NCI-H2227 treated with DMSO at 0.1 percent for 48 hours (cell line): ENCODE results near the gene KIF4A.

Source experiments
- DNase-seq: peaks from one replicate; lab custom pipeline; 2025; lab: John Stamatoyannopoulos, UW

The KIF4A gene

DNA sequence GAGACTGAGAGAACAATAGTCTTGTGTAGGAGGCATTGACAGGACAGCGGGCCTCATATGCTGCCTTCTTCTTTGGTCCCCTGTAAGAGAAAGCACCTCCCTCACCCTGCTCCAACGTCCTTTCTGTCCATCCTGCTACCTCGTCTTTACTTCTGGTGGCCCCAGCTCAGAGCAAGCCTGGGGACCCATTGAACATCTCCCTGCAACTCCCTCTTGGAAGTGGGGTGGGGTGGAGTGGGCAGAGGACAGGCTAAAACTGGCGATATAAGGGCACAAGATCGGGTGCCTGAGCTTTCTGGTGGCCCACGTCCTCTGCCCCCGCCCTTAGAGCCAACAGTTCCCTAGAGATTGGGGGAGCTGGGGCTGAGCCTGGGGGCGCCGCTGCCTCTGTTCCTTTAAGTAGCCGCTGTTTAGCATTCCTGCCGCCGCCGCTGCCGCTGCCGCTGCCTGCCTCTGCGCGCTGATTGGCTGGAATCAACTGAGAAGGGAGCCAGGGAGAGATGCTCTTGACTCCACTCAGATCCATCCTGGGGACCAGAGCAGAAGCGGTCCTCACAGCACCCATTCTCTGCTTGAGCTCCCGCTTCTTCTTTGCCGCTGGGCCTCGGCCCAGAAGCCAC, 154.5 kb downstream of the KIF4A start, which contains the start of gene DLG3:
DLG3 (plus strand) TSS at position 510 of the 620 bp plus-strand sequence. CDS start 367 bp downstream, outside the sequence.
- peak; percentile 72 for DNase-seq

DNA sequence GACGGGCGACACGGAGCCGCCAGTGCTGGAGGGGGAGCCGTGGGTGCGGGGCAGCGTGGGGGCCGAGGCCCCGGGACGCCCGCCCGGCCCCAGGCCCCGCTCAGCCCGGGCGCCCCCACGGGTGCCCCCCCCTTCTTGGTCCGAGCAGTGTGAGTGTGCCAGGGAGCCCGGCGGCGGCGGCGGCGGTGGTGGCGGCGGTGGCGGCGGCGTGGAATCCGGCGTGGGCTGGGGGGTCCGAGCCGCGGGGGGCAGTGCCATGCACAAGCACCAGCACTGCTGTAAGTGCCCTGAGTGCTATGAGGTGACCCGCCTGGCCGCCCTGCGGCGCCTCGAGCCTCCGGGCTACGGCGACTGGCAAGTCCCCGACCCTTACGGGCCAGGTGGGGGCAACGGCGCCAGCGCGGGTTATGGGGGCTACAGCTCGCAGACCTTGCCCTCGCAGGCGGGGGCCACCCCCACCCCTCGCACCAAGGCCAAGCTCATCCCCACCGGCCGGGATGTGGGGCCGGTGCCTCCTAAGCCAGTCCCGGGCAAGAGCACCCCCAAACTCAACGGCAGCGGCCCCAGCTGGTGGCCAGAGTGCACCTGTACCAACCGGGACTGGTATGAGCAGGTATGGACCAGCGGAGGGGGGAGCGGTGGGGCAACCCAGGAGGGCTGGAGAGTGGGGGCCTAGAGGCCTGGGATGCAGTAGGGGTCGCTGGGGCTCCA, 155.2 kb downstream of the KIF4A start:
- DNase-seq: no peak

DNA sequence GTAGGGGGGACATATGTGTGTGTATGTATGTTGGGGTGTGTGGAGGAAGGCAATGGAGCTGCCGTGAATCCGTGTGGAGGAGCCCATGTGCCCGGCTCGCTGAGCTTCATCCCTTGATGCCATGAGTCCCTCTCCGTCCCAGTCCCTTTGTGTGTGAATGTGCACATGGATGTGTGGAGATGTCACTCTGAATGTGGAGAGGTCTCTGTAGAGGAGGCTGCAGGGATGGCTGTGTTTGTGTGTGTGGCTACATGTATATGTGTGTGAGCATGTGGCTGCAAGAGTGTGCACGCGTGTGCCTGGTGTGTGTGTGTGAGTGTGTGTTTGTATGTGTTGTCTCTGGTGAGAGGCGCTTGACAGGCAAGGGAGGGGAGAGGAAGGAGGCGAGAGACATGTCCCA, 156.0 kb downstream of the KIF4A start:
- DNase-seq: no peak

DNA sequence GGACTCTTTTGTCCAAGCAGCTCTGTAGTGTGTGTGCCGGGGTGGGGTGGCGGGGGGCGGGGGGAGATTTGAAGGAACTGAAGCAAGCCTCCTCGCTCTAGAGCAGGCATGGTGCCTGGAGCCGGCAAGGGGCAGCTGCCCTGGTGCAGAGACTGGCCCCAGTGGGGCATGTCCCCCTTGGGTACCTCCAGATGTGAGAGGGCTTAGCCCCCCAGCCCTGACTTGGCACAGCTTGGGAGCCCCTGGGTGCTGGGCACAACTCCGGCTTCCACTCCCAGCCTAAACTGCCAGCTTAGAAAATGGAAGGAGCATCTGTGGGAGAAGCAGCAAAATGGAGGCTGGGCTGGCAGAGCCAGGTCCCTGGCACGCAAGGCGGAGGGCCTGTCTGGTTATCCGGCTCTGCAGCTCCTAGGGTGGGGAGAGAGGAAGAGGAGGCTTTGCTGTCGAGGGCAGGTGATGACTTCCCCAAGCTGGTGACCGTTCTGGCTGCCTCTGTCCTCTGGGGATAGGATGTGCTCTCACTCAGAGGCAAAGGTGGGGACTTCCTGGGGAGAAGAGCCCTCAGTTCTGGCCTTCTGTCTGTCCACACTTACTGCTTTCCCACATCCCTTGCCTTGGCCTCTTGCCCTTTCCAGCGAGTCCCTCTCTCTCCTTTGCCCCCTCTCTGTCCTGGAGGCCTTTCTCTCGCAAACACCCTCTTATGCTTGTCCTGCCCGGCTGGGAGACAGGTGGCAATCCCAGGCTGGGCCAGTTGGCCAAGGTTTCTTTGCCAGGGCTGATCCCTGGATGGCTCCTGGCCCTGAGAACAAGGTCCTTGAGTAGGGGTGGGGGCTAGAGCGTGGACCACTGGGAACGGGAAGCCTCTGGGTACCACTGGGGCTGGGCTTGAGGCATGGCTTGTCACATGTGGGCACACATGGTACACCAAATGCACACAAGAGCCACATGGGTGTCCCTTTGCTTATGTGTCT, 156.8 kb downstream of the KIF4A start:
- no peak for DNase-seq

DNA sequence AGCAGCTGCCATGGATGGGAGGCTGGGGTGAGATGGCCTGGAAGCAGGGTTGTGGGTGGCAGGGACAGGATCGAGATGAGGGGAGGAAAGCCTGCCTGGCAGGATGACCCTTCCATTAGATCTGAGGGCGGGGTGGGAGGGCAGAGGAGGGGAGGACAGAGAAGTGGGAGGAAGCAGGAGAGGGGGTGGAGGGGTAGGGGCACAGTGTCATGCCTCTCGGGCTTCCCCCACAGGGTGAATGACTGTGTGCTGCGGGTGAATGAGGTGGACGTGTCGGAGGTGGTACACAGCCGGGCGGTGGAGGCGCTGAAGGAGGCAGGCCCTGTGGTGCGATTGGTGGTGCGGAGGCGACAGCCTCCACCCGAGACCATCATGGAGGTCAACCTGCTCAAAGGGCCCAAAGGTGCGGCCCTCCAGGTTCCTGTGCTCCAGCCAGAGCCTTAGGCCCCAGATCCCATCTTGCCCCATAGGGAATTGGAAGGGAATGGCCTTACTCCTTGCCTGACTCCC, 159.6 kb downstream of the KIF4A start:
- DNase-seq: no peak

DNA sequence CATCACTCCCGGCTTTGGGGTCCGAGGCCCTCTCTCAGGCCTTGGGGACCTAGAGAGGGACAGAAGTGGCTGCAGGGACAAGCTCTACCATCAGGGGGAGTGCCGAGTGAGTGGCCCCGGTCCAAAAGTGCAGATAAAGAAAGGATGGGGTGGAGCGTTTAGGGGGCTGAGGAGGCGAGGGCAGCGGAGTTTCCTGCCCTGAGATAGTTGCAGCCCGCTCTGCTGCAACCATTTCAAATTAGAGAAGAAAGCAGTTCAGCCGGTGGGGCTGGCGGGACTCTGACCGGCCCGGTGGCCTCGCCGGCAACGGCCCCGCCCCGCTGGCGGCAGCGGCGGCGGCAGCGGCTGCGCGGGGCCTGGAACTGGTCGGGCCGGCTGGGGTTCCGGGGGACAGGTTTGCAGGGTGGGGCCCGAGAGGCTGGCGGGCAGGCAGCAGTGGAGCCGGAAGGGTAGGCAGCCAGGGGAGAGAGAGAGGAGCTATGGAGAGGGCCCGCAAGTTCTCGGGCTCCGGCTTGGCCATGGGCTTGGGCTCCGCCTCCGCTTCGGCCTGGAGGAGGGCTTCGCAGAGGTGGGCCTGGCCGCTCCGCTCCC, 162.3 kb downstream of the KIF4A start:
- DNase-seq: peak; percentile 62

DNA sequence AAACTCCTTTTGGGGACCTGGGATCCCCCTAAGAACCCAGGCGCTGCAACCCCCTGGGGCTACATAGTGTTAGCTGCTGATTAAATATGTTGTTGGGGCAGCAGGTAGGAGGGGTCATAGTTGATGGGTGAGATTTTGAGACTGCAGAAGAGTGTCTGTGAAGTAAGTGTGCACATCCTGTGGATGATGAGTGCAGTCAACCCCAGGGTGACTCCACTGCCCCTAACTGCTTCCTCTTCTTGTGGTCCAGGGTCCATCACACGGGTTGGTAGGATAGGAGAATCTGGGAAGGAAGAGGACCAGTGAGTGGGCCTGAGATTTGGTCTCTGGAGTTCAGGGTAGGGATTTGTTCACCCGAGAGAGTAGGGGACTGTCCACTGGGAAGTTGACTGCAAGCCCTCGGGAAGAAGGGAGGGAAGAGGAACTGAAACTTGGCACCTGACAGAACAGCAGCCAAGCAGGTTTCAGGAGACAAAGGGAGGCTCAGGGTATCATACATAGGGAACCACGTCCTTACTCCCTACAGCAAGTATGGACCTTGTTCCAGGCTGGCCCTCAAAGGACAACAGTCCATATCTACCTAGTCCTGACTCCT, 163.2 kb downstream of the KIF4A start:
- DNase-seq: no peak

DNA sequence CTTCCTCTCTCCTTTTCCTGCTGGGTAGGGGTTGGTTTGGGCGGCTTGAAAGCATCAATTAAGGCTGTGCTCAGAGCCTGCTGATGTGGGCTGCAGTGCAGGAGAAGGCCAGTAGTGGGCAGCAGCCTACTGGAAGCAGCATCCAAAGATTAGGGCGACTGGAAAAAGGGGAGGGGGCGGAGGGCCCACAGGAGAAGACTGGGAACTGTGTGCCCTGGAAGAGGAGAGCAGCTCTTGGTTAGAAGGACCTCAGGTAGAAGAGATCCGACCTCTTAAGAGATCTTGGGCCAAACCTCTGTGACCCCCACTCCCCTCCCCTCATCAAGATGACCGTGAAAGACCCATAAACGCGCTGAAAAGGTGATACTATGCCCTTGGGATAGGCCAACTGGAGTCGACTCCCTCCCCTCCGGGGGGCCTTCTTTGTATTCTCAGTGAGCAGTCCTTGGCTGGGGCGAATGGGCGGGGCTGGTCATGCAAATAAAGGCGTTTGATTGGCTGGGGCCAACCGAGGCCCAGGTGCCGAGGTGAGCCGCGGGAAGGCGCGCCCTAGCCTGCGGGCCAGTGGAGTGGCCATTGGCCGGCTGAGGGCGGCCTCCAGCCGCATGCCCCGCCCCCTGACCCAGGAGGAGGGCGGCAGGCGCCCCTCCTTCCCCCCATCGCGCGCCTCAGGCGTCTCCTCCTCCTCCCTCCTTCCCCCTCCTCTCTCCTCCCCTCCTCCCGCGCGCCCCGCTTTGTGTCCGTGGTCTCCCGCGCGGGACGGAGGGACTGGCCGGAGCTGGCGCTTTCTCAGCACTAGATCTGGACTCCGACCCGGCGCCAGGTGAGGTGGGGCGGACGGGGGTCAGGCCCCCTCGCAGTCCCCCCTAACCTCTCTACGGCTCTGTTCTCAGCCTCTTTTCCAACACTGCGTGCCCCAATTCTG, 164.8 kb downstream of the KIF4A start:
- DNase-seq: peak; percentile 93

DNA sequence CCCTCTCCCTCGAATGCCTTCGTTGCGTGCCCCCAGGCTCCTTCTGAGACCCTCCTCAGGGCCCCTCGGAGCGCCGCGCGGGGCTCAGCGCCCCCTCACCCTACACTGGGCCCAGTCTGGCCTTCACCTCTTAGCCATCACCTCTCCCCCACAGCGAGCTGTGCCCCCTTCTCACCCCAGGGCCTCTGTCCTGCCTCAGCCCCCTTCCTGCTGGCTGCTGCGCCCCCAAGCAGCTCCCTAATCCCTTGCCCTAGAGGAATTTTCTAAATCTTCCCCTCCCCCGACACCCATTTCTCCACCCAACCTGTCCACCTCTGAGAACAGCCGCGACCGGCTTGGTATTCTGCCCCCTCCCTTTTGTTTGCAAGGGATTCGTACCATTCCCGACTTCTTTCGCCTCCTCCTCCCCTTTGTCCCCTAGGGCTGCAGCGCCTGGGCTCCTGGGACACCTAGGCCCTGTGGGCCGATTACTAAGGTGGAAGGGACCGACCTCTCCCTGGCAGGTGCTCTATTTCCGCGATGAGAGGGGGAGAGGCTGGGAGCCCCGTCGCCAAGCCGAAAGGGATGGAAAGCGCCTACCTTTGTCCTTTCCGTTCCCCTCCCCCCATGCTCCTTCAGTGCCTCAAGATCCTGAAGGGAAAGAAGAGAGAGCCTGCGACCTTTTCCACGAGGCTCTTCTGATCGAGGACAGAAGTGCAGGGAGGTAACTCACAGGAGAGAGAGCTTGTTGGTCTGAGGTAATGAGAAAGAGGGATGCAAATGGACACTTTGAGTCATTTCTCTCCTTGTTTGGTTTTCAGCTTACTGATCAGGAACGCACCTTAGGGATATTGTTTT, 165.7 kb downstream of the KIF4A start:
- DNase-seq: peak; percentile 23

DNA sequence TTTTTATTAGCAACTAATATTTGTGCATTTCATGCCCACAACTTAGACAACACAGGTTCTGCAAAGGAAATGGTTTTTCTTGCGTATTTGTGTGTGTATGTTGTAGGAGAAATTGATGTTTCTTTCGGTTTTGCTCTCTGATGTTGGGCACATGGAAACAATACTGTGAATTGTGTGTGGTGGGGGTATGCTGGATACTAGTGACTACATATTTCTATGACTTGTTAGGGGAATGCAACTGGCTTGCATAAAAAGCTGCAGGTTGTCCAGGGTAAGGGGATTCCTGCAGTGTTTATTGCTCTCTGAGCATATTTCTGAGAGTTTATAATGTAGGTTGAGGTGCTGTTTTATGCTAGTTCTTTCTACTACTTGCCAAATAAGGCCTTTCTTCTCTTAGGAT, 166.4 kb downstream of the KIF4A start:
- DNase-seq: no peak

DNA sequence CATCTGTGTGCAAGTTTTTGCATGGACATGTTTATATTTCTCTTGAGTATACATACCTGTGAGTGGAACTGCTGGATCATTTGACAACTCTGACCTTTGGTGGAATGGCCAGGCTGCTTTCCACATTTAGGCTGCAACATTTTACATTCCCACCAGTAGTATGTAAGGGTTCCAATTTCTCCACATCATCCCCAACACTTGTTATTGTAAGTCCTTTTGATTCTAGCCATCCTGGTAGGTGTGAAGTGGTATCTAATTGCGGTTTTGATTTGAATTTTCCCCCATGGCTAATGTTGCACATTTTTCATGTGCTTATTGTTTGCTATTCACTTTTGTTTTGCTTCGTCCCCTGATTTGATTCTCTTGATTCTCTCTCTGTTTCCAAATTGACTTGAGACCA, 171.1 kb downstream of the KIF4A start:
- DNase-seq: no peak

DNA sequence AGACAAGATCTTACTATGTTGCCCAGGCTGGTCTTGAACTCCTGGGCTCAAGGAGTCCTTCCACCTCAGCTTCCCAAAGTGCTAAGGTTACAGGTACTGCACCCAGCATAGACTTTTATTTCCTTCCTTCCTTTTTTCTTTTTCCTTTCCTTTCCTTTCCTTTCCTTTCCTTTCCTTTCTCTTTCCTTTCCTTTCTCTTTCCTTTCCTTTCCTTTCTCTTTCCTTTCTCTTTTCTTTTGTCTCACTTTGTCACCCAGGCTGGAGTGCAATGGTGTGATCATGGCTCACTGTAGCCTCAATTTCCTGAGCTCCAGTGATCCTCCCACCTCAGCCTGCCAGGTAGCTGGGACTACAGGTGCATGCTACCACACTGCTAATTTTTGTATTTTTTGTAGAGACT, 174.1 kb downstream of the KIF4A start:
- DNase-seq: no peak

DNA sequence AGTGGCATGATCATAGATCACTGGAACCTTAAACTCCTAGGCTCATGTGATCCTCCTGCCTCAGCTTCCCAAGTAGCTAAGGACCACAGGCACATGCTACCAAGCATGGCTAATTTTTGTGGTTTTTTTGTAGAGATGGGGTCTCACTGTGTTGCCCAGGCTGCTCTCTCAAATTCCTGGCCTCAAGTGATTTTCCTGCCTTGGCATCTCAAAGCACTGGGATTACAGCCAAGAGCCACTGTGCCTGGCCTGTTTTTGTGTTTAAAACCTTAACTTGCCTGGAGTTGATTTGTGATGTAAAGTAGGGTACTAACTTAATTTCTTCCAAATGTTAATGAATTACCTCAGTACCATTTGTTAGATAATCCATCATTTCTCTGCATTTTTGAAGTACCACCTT, 177.1 kb downstream of the KIF4A start:
- no peak for DNase-seq

DNA sequence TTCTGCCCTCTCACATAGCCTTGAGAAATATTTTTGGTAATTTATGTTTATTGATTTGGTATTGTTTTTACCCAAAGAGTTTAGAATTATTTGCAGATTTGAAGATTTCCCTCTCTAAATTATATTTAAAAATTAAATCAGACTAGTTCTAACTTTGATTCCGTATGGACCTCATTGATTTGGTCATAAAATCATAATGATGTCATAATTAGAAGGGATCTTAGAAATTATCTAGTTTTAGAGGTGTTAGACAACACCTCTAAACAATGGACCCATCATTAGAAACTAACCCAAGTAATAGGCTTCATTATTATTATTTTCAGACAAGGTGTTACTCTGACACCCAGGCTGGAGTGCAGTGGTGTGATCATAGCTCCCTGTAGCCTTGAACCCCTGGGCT, 178.8 kb downstream of the KIF4A start:
- no peak for DNase-seq
